HepG2 (cell line): ENCODE results near the gene ACADVL.

Experiments used
- FOXK2 ChIP-seq: fragments of 450-650 bp; IDR thresholded peaks from 2 replicates; pipeline ENCODE4 v1.6.1; 2016
- GABPA ChIP-seq, 2 experiments: IDR thresholded peaks; 2 replicates each; pipeline ENCODE4 v1.6.1; 2011 to 2016; ENCODE audit warnings: low read depth in 2 of 2, low read length in 1 of 2, missing biosample characterization in 1 of 2, missing genetic modification characterization in 1 of 2
- GPN1 ChIP-seq: sonication (generic); formaldehyde crosslinking; IDR thresholded peaks from 2 replicates; pipeline ENCODE4 v1.5.1; 2020; ENCODE audit warnings: missing genetic modification reagents, borderline replicate concordance
- POLR2A ChIP-seq, 2 experiments: IDR thresholded peaks; 2 replicates each; pipeline ENCODE4 v1.6.1; 2011; ENCODE audit warnings: low read depth in 2 of 2, low read length in 2 of 2, mild to moderate bottlenecking in 1 of 2, moderate library complexity in 1 of 2; ENCODE audit not compliant: insufficient read depth in 1 of 2
- RAD51 ChIP-seq: fragments of 450-650 bp; IDR thresholded peaks from 2 replicates; pipeline ENCODE4 v1.6.1; 2016; ENCODE audit warnings: borderline replicate concordance
- ZNF331 ChIP-seq: sonication (generic); formaldehyde crosslinking; IDR thresholded peaks from 2 replicates; pipeline ENCODE4 v1.4.0; 2020; ENCODE audit warnings: missing genetic modification reagents
- ZNF619 ChIP-seq: sonication (generic); formaldehyde crosslinking; IDR thresholded peaks from 2 replicates; pipeline ENCODE4 v1.4.0; 2020; ENCODE audit warnings: mild to moderate bottlenecking, missing genetic modification reagents
- ZNF850 ChIP-seq: sonication (generic); formaldehyde crosslinking; conservative IDR thresholded peaks from 2 replicates; pipeline ENCODE4 v1.9.0; 2021; ENCODE audit warnings: mild to moderate bottlenecking, missing genetic modification reagents
- ZNF891 ChIP-seq: sonication (generic); formaldehyde crosslinking; IDR thresholded peaks from 2 replicates; pipeline ENCODE4 v1.5.0; 2020; ENCODE audit warnings: mild to moderate bottlenecking, missing genetic modification reagents

DNA sequence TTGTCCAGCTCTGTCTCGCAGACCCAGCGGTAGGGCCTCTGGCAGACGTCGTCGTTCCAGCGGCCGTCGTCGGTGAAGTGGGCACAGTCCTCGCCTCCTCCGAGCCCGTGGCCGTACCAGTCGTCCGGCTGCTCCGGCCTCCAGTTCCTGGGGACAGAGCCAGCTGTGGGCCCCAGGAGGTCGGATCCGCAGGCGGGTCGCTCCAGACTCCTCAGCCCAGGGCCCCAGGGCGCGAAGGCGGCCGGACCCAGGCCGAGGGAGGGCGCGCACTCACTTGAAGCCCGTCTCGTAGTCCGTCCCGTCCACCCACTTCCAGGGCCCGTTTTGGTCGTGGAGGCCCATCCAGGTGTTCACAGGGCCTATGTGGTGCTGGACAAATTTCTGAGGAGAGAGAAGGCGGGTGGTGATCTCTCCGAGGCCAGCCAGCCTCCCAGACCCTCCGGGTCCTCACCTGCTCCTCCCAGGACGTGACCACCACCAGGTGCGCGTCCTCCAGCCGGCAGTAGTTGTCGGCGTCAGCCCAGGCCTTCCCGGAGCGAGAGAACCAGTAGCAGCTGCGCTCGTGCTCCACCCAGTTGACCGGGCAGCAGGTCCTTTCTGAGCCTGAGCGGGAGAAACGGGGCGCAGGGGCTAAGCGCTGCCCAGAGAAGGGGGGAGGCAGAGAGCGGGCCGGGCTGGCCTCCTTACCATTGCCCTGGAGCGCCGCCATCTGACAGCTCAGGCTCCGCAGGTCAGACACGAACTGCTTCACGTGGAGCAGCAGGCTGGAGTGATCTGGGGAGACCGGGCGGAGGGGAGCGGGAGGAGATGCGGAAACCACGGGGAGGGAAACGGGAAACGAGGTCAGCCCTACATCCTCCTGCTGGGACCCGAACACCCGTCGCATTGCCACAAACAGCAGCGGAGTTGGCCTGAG is 45.8 kb upstream of the ACADVL start:
- TF ChIP-seq ZNF891 (CRISPR knock-in tag) (no peak), RAD51 (no peak), FOXK2 (no peak), GPN1 (CRISPR knock-in tag) (no peak), ZNF619 (CRISPR knock-in tag) (no peak), GABPA (IDR thresholded peaks at IDR 0.05; ENCODE audit: low read depth, low read length) (no peak), GABPA (CRISPR knock-in tag; IDR thresholded peaks at IDR 0.05; ENCODE audit: low read depth) (no peak), ZNF331 (CRISPR knock-in tag) (no peak), POLR2A (IDR thresholded peaks at IDR 0.05; ENCODE audit: insufficient read depth in 1 of 2, low read depth in 2 of 2, low read length in 2 of 2) (peak in 1 of 2 experiments; percentile 15; a peak in 1 of 4 replicates), ZNF850 (CRISPR knock-in tag) (no peak)
